ENCODE data around the gene COQ2.

The COQ2 gene

DNA sequence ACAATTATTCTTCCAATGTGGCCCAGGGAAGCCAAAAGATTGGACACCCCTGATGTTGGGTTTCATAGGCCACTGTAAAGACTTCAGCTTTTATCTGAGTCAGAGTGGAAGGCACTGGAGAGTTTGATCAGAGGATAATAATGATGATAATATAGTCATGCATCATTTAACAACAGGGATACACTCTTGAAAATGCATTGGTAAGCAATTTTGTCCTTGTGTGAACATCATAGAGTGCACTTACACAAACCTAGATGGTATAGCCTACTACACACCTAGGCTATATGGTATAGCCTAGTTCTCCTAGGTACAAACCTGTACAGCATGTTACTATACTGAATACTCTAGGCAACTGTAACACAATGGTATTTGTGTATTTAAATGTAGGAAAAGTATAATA, 70.5 kb downstream of the COQ2 start:
- no peak for ATAC-seq
